ENCODE measurements around the gene ZSWIM2. TPM values are rescaled to one million over a fixed set of nuclear protein-coding genes. Genes with fewer than 3 reads are reported as not detected.

The ZSWIM2 gene
- total RNA-seq, result not detected in 2 replicates

GRCh38 chr2:186848873-186849578, at the start of gene ZSWIM2:
ZSWIM2 (minus strand) TSS chr2:186849170; CDS start chr2:186849130, 40 bp downstream.

Other genes with a start within 250 kb of the ZSWIM2 start
- 9.6 and 14.7 TPM in 2 replicates for gene FAM171B, start 155.1 kb downstream of the ZSWIM2 start, total RNA-seq

Data from subcutaneous preadipocyte (primary cell).